Esophagus squamous epithelium (tissue), 4 donors: Measurements from ENCODE around the gene FOXJ3.

Experiments used
- POLR2A ChIP-seq, 4 donors: fragments of 450-650 bp; IDR thresholded peaks; one replicate each; pipeline ENCODE4 v1.6.1; 2017; ENCODE audit warnings: antibody characterized with exemption in 4 of 4, mild to moderate bottlenecking in 4 of 4, moderate library complexity in 3 of 4
- TF ChIP-seq, protein P1 (sequence below), 6 experiments: fragments of 450-650 bp in 4 of 6; fragments of 200-600 bp in 2 of 6; sonication (generic) in 2 of 6; IDR thresholded peaks; one replicate each; pipeline ENCODE4 v1.5.1; 2016 to 2019; ENCODE audit warnings: antibody characterized with exemption in 6 of 6, mild to moderate bottlenecking in 4 of 6, moderate library complexity in 4 of 6

- TF ChIP-seq, protein P1, sequence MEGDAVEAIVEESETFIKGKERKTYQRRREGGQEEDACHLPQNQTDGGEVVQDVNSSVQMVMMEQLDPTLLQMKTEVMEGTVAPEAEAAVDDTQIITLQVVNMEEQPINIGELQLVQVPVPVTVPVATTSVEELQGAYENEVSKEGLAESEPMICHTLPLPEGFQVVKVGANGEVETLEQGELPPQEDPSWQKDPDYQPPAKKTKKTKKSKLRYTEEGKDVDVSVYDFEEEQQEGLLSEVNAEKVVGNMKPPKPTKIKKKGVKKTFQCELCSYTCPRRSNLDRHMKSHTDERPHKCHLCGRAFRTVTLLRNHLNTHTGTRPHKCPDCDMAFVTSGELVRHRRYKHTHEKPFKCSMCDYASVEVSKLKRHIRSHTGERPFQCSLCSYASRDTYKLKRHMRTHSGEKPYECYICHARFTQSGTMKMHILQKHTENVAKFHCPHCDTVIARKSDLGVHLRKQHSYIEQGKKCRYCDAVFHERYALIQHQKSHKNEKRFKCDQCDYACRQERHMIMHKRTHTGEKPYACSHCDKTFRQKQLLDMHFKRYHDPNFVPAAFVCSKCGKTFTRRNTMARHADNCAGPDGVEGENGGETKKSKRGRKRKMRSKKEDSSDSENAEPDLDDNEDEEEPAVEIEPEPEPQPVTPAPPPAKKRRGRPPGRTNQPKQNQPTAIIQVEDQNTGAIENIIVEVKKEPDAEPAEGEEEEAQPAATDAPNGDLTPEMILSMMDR (IDR thresholded peaks at IDR 0.05) = no peak
- no peak for TF ChIP-seq POLR2A (IDR thresholded peaks at IDR 0.05)
These were observed 13.3 kb downstream of the FOXJ3 start for GRCh38 chr1:42321731-42322130.
